HepG2 (cell line): ENCODE measurements around the gene FUBP3. TPM values are rescaled to one million over a fixed set of nuclear protein-coding genes. Genes with fewer than 3 reads are reported as not detected.

Source experiments
- AHDC1 ChIP-seq: sonication (generic); formaldehyde crosslinking; IDR thresholded peaks from 2 replicates; pipeline ENCODE4 v1.5.1; 2020; ENCODE audit warnings: mild to moderate bottlenecking, missing genetic modification reagents, borderline replicate concordance
- DBP ChIP-seq: sonication (generic); formaldehyde crosslinking; IDR thresholded peaks from 2 replicates; pipeline ENCODE4 v1.4.0; 2020; ENCODE audit warnings: missing genetic modification reagents; ENCODE audit errors: not compliant biosample characterization
- EP300 ChIP-seq, 3 experiments: sonication (generic) in 1 of 3; formaldehyde crosslinking in 1 of 3; IDR thresholded peaks; 2 replicates each; pipeline versions ENCODE4 v1.5.1 to v1.6.1; 2011 to 2020; ENCODE audit warnings: low read depth in 2 of 3, low read length in 2 of 3, borderline replicate concordance in 1 of 3, improper control_type of control experiment in 1 of 3, mild to moderate bottlenecking in 1 of 3, missing genetic modification reagents in 1 of 3, moderate library complexity in 1 of 3
- GLMP ChIP-seq: sonication (generic); formaldehyde crosslinking; IDR thresholded peaks from 2 replicates; pipeline ENCODE4 v1.9.0; 2021; ENCODE audit warnings: missing genetic modification reagents, mild to moderate bottlenecking, borderline replicate concordance
- HDAC1 ChIP-seq: sonication (generic); formaldehyde crosslinking; IDR thresholded peaks from 2 replicates; pipeline ENCODE4 v1.5.1; 2020; ENCODE audit warnings: mild to moderate bottlenecking, missing genetic modification reagents
- KDM3A ChIP-seq: IDR thresholded peaks from 2 replicates; pipeline ENCODE4 v1.6.1; 2018; ENCODE audit warnings: low read depth, missing compliant biosample characterization
- MAX ChIP-seq: IDR thresholded peaks from 2 replicates; pipeline ENCODE4 v1.6.1; 2012; ENCODE audit warnings: inconsistent platforms
- MBNL3 ChIP-seq: fragments of 250-450 bp; sonication (Bioruptor Pico); conservative IDR thresholded peaks from 2 replicates; pipeline ENCODE4 v1.8.0; 2022; ENCODE audit warnings: mild to moderate bottlenecking, inconsistent platforms
- NFE2L2 ChIP-seq: fragments of 150-350 bp; IDR thresholded peaks from 2 replicates; pipeline ENCODE4 v1.6.1; 2014; ENCODE audit warnings: low read length
- RARA ChIP-seq: IDR thresholded peaks from 2 replicates; pipeline ENCODE4 v1.6.1; 2016; ENCODE audit warnings: missing genetic modification reagents, missing compliant biosample characterization
- SUZ12 ChIP-seq: fragments of 150-350 bp; IDR thresholded peaks from 2 replicates; pipeline ENCODE4 v1.6.1; 2014; ENCODE audit warnings: low read depth, low read length
- ZBTB46 ChIP-seq: sonication (generic); formaldehyde crosslinking; IDR thresholded peaks from 2 replicates; pipeline ENCODE4 v1.4.0; 2020; ENCODE audit warnings: mild to moderate bottlenecking, missing genetic modification reagents, borderline replicate concordance
- ZNF253 ChIP-seq: sonication (generic); formaldehyde crosslinking; IDR thresholded peaks from 2 replicates; pipeline ENCODE4 v1.8.0; 2022; ENCODE audit warnings: mild to moderate bottlenecking, missing genetic modification reagents, borderline replicate concordance
- ZNF770 ChIP-seq: sonication (generic); formaldehyde crosslinking; IDR thresholded peaks from 2 replicates; pipeline ENCODE4 v1.5.0; 2020; ENCODE audit warnings: mild to moderate bottlenecking, missing genetic modification reagents
- ZNF773 ChIP-seq: sonication (generic); formaldehyde crosslinking; IDR thresholded peaks from 2 replicates; pipeline ENCODE4 v1.4.0; 2020; ENCODE audit warnings: missing genetic modification reagents, borderline replicate concordance
- polyA plus RNA-seq, 8 experiments: library from polyadenylated mRNA; depleted of rRNA in 3 of 8; stranded (reverse) in 7 of 8; unstranded in 1 of 8; fragments of >200 nt; fragmentation: Illumina TruSeq in 4 of 8; extraction: Trizol in 4 of 8; gene quantifications; 2 replicates each; pipeline versions ENCODE4 v1.2.1 to v1.2.3, GENCODE V29; 2011 to 2016; ENCODE audit warnings: low read depth in 4 of 8, missing spikeins in 1 of 8, mixed read lengths in 1 of 8; ENCODE audit not compliant: insufficient read depth in 1 of 8
- total RNA-seq, 5 experiments: library from RNA; depleted of rRNA; stranded (reverse); fragments of >200 nt; fragmentation: Illumina TruSeq; extraction: Trizol; gene quantifications; 2 replicates each; pipeline ENCODE4 v1.2.3, GENCODE V29; 2016; ENCODE audit warnings: low read depth in 1 of 5

FUBP3 gene
- total and polyA plus RNA-seq, 2 of the 13 experiments (the other 11 are each of a cell fraction or from before 2014, with no cell fraction given): 28.7 to 40.0 TPM

- TF ChIP-seq AHDC1 (CRISPR knock-in tag) (no peak), KDM3A (CRISPR knock-in tag) (0 out of 2 replicates have a peak, but pooled peaks have one; percentile 49), HDAC1 (peak; percentile 68), DBP (CRISPR knock-in tag) (no peak), ZBTB46 (no peak), ZNF773 (CRISPR knock-in tag) (peak; percentile 82; the same call in 1 of the 2 replicates), SUZ12 (no peak), EP300 (IDR thresholded peaks at IDR 0.05; ENCODE audit: low read depth in 2 of 2, low read length in 2 of 2) (no peak), EP300 (CRISPR knock-in tag; IDR thresholded peaks at IDR 0.05; ENCODE audit: borderline replicate concordance) (no peak), GLMP (CRISPR knock-in tag) (no peak), ZNF253 (CRISPR knock-in tag) (peak; percentile 40; the same call in 1 of the 2 replicates), RARA (CRISPR knock-in tag) (0 out of 2 replicates have a peak, but pooled peaks have one; percentile 39), MAX (peak; percentile 93), ZNF770 (CRISPR knock-in tag) (no peak), MBNL3 (CRISPR knock-in tag) (no peak), NFE2L2 (no peak)
Observed at GRCh38 chr9:130680836-130681768, 101.7 kb downstream of the FUBP3 start (continued).
